ENCODE results near the gene PAQR4. TPM values are rescaled to one million over a fixed set of nuclear protein-coding genes. Genes with fewer than 3 reads are reported as not detected.
"Not testable (repeated sequence)": the region's sequence is repeated elsewhere in the genome, so short reads cannot be mapped to it uniquely, and the experiment has no call there.

Gene PAQR4
- 60.8 and 77.4 TPM in 2 replicates for total RNA-seq (2014; rRNA removed; shearing (Covaris generic); ENCODE audit: low replicate concordance)

GRCh38 chr16:2968738-2969544, at the start of gene PAQR4:
Gene PAQR4 (plus strand): TSS chr16:2969348. CDS start chr16:2969675, 327 bp downstream.
- DNase-seq (ENCODE audit: low read depth): peak; percentile 98
- in situ Hi-C loops (cut with HindIII; ENCODE audit: low pct_unique_long_range_greater_than_20kb, low sequenced_read_pairs): no loop called here

- DNase-seq (ENCODE audit: low read depth): peak; percentile 66
- in situ Hi-C loops (cut with HindIII; ENCODE audit: low pct_unique_long_range_greater_than_20kb, low sequenced_read_pairs): no loop called here
These were observed 49.5 kb upstream of the PAQR4 start for GRCh38 chr16:2919511-2920255.

GRCh38 chr16:2923481-2923880, 45.7 kb upstream of the PAQR4 start:
- no peak for DNase-seq (ENCODE audit: low read depth)
- in situ Hi-C loops (cut with HindIII; ENCODE audit: low pct_unique_long_range_greater_than_20kb, low sequenced_read_pairs): no loop called here

- no peak for DNase-seq (ENCODE audit: low read depth)
These were observed 44.0 kb upstream of the PAQR4 start for GRCh38 chr16:2924901-2925755.

GRCh38 chr16:2925951-2926649, 43.0 kb upstream of the PAQR4 start:
- in situ Hi-C loops (cut with HindIII; ENCODE audit: low pct_unique_long_range_greater_than_20kb, low sequenced_read_pairs): no loop called here
- no peak for DNase-seq (ENCODE audit: low read depth)

More at GRCh38 chr16:2924901-2925755, 44.0 kb upstream of the PAQR4 start:
- in situ Hi-C loops (cut with HindIII; ENCODE audit: low pct_unique_long_range_greater_than_20kb, low sequenced_read_pairs): no loop called here

GRCh38 chr16:2926650-2926999, 42.5 kb upstream of the PAQR4 start:
- in situ Hi-C loops (cut with HindIII; ENCODE audit: low pct_unique_long_range_greater_than_20kb, low sequenced_read_pairs): no loop called here
- DNase-seq (ENCODE audit: low read depth): no peak

GRCh38 chr16:2927010-2927646, 42.0 kb upstream of the PAQR4 start:
- peak; percentile 82 for DNase-seq (ENCODE audit: low read depth)
- in situ Hi-C loops (cut with HindIII; ENCODE audit: low pct_unique_long_range_greater_than_20kb, low sequenced_read_pairs): no loop called here

GRCh38 chr16:2928151-2928550, 41.0 kb upstream of the PAQR4 start:
- in situ Hi-C loops (cut with HindIII; ENCODE audit: low pct_unique_long_range_greater_than_20kb, low sequenced_read_pairs): not testable (repeated sequence)

GRCh38 chr16:2928796-2929195, 40.4 kb upstream of the PAQR4 start:
- in situ Hi-C loops (cut with HindIII; ENCODE audit: low pct_unique_long_range_greater_than_20kb, low sequenced_read_pairs): no loop called here
- DNase-seq (ENCODE audit: low read depth): no peak

More at GRCh38 chr16:2928151-2928550, 41.0 kb upstream of the PAQR4 start:
- not testable (repeated sequence) for DNase-seq (ENCODE audit: low read depth)

- no peak for DNase-seq (ENCODE audit: low read depth)
- in situ Hi-C loops (cut with HindIII; ENCODE audit: low pct_unique_long_range_greater_than_20kb, low sequenced_read_pairs): no loop called here
These were observed 39.5 kb upstream of the PAQR4 start for GRCh38 chr16:2929693-2930092.

GRCh38 chr16:2930236-2930635, 38.9 kb upstream of the PAQR4 start:
- DNase-seq (ENCODE audit: low read depth): no peak
- in situ Hi-C loops (cut with HindIII; ENCODE audit: low pct_unique_long_range_greater_than_20kb, low sequenced_read_pairs): no loop called here

- in situ Hi-C loops (cut with HindIII; ENCODE audit: low pct_unique_long_range_greater_than_20kb, low sequenced_read_pairs); DNase-seq (ENCODE audit: low read depth): not testable (repeated sequence)
These were observed 37.8 kb upstream of the PAQR4 start for GRCh38 chr16:2931231-2931914.

GRCh38 chr16:2933136-2933535, 36.0 kb upstream of the PAQR4 start:
- DNase-seq (ENCODE audit: low read depth): no peak

GRCh38 chr16:2933701-2934100, 35.4 kb upstream of the PAQR4 start:
- in situ Hi-C loops (cut with HindIII; ENCODE audit: low pct_unique_long_range_greater_than_20kb, low sequenced_read_pairs): no loop called here

More at GRCh38 chr16:2933136-2933535, 36.0 kb upstream of the PAQR4 start:
- in situ Hi-C loops (cut with HindIII; ENCODE audit: low pct_unique_long_range_greater_than_20kb, low sequenced_read_pairs): no loop called here

GRCh38 chr16:2934450-2934849, 34.7 kb upstream of the PAQR4 start:
- in situ Hi-C loops (cut with HindIII; ENCODE audit: low pct_unique_long_range_greater_than_20kb, low sequenced_read_pairs): no loop called here
- no peak for DNase-seq (ENCODE audit: low read depth)

More at GRCh38 chr16:2933701-2934100, 35.4 kb upstream of the PAQR4 start:
- DNase-seq (ENCODE audit: low read depth): no peak

GRCh38 chr16:2936436-2937011, 32.6 kb upstream of the PAQR4 start:
- no peak for DNase-seq (ENCODE audit: low read depth)
- in situ Hi-C loops (cut with HindIII; ENCODE audit: low pct_unique_long_range_greater_than_20kb, low sequenced_read_pairs): no loop called here

GRCh38 chr16:2937170-2937569, 32.0 kb upstream of the PAQR4 start:
- in situ Hi-C loops (cut with HindIII; ENCODE audit: low pct_unique_long_range_greater_than_20kb, low sequenced_read_pairs): no loop called here
- no peak for DNase-seq (ENCODE audit: low read depth)

Data from Caki2 (cell line).